Ishikawa (cell line): ENCODE measurements around the gene NSMCE1.

Source experiments
- EP300 ChIP-seq: IDR thresholded peaks from 2 replicates; pipeline ENCODE4 v1.6.1; 2012; ENCODE audit warnings: borderline replicate concordance
- RAD21 ChIP-seq: IDR thresholded peaks from 2 replicates; pipeline ENCODE4 v1.6.1; 2012; ENCODE audit warnings: low read depth
- TAF1 ChIP-seq: IDR thresholded peaks from 2 replicates; pipeline ENCODE4 v1.6.1; 2012; ENCODE audit warnings: low read depth, mild to moderate bottlenecking
- TF ChIP-seq, protein P1 (sequence below): IDR thresholded peaks from 2 replicates; pipeline ENCODE4 v1.6.1; 2012
- TF ChIP-seq, protein P2 (sequence below): IDR thresholded peaks from 2 replicates; pipeline ENCODE4 v1.6.1; 2012; ENCODE audit warnings: low read depth, mild to moderate bottlenecking
- TF ChIP-seq, protein P3 (sequence below): IDR thresholded peaks from 2 replicates; pipeline ENCODE4 v1.6.1; 2012

DNA sequence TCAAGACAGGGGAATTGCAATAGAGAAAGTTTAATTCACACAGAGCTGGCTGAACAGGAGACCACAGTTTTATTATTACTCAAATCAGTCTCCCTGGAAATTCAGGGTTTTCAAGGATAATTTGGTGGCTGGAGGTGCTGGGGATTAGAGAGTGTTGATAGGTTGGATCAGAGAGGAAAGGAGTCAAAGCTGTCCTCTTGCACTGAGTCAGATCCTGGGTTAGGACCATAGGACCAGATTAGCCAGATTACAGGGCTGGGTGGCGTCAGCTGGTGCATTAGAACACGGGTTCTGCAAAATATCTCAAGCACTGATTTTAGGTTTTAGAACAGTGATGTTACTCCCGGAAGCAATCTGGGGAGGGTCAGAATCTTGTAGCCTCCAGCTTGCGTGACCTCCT is 1.8 kb upstream of the NSMCE1 start:
- TF ChIP-seq EP300 = no peak
- TF ChIP-seq, protein P1, sequence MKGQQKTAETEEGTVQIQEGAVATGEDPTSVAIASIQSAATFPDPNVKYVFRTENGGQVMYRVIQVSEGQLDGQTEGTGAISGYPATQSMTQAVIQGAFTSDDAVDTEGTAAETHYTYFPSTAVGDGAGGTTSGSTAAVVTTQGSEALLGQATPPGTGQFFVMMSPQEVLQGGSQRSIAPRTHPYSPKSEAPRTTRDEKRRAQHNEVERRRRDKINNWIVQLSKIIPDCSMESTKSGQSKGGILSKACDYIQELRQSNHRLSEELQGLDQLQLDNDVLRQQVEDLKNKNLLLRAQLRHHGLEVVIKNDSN = no peak
- TF ChIP-seq, protein P2, sequence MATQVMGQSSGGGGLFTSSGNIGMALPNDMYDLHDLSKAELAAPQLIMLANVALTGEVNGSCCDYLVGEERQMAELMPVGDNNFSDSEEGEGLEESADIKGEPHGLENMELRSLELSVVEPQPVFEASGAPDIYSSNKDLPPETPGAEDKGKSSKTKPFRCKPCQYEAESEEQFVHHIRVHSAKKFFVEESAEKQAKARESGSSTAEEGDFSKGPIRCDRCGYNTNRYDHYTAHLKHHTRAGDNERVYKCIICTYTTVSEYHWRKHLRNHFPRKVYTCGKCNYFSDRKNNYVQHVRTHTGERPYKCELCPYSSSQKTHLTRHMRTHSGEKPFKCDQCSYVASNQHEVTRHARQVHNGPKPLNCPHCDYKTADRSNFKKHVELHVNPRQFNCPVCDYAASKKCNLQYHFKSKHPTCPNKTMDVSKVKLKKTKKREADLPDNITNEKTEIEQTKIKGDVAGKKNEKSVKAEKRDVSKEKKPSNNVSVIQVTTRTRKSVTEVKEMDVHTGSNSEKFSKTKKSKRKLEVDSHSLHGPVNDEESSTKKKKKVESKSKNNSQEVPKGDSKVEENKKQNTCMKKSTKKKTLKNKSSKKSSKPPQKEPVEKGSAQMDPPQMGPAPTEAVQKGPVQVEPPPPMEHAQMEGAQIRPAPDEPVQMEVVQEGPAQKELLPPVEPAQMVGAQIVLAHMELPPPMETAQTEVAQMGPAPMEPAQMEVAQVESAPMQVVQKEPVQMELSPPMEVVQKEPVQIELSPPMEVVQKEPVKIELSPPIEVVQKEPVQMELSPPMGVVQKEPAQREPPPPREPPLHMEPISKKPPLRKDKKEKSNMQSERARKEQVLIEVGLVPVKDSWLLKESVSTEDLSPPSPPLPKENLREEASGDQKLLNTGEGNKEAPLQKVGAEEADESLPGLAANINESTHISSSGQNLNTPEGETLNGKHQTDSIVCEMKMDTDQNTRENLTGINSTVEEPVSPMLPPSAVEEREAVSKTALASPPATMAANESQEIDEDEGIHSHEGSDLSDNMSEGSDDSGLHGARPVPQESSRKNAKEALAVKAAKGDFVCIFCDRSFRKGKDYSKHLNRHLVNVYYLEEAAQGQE = no peak
- TF ChIP-seq TAF1 = no peak
- TF ChIP-seq, protein P3, sequence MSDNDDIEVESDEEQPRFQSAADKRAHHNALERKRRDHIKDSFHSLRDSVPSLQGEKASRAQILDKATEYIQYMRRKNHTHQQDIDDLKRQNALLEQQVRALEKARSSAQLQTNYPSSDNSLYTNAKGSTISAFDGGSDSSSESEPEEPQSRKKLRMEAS = no peak
- TF ChIP-seq RAD21 = no peak
